ENCODE measurements around the gene ARID1B. TPM values are rescaled to one million over a fixed set of nuclear protein-coding genes. Genes with fewer than 3 reads are reported as not detected.

Gene ARID1B
- total and polyA plus RNA-seq, 8 donors: 16.2 to 68.0 (median 42.5) TPM

DNA sequence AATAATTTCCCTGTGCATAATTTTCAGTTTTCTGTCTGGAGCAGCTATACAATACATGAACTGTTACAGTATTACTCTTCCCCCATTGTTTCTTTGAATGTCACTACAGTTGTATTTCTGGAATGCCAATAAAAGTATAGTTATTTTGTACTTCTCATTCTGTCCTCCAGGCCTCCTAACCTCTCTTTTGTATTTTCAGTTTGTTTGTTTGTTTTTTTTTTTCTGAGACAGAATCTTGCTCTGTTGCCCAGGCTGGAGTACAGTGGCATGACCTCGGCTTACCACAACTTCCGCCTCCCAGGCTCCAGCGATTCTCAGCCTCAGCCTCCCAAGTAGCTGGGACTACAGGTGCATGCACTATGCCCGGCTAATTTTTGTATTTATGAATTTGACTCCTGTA lies 16.8 kb upstream of the ARID1B start:
- intact Hi-C loops (cut with DNase I): no loop called here
- H3K4me3 ChIP-seq: no peak overlapping the region
- DNase-seq (no peak), FAIRE-seq (no peak), ATAC-seq (no peak)
- H3K4me1 ChIP-seq: no peaks in the 10 kb centered on the region
- WGBS, 2 donors: 86 to 93% methylated on average over 4 of the region's 4 CpGs
- TF ChIP-seq, protein P1, sequence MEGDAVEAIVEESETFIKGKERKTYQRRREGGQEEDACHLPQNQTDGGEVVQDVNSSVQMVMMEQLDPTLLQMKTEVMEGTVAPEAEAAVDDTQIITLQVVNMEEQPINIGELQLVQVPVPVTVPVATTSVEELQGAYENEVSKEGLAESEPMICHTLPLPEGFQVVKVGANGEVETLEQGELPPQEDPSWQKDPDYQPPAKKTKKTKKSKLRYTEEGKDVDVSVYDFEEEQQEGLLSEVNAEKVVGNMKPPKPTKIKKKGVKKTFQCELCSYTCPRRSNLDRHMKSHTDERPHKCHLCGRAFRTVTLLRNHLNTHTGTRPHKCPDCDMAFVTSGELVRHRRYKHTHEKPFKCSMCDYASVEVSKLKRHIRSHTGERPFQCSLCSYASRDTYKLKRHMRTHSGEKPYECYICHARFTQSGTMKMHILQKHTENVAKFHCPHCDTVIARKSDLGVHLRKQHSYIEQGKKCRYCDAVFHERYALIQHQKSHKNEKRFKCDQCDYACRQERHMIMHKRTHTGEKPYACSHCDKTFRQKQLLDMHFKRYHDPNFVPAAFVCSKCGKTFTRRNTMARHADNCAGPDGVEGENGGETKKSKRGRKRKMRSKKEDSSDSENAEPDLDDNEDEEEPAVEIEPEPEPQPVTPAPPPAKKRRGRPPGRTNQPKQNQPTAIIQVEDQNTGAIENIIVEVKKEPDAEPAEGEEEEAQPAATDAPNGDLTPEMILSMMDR (IDR thresholded peaks at IDR 0.05): no peak
- no peak overlapping the region for H3K27ac ChIP-seq
- no peaks in the 10 kb centered on the region for H3K36me3 ChIP-seq
- no peaks in the 10 kb centered on the region for H3K9me3 ChIP-seq
- no peaks in the 10 kb centered on the region for H3K27me3 ChIP-seq

DNA sequence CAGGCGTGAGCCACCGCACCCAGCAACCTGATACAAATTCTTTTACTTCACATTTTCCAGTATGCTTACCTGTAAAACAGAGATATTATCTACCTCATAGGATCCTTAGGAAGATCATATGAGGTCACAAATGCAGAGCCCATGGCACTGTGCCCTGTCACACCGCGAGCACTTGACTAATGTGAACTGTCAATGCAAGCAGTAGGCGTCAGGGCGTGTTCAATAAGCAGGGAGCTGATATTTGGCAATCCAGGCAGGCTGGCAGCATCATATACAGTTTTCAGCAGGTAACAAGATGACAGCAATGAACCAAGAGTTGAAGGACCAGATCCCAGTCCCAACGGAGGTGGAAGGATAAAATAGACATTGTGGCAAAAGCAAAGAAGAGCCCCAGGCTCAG lies 14.6 kb upstream of the ARID1B start:
- DNase-seq (no peak), ATAC-seq (no peak), FAIRE-seq (no peak)
- intact Hi-C loops (cut with DNase I): no loop called here
- Histone ChIP-seq H3K27ac (no peak overlapping the region), H3K4me3 (no peak overlapping the region), H3K36me3 (no peaks in the 10 kb centered on the region), H3K9me3 (no peaks in the 10 kb centered on the region), H3K27me3 (no peaks in the 10 kb centered on the region), H3K4me1 (no peaks in the 10 kb centered on the region)
- TF ChIP-seq, protein P1 (IDR thresholded peaks at IDR 0.05): no peak
- WGBS, 2 donors: 77 to 84% methylated on average over 7 of the region's 7 CpGs

DNA sequence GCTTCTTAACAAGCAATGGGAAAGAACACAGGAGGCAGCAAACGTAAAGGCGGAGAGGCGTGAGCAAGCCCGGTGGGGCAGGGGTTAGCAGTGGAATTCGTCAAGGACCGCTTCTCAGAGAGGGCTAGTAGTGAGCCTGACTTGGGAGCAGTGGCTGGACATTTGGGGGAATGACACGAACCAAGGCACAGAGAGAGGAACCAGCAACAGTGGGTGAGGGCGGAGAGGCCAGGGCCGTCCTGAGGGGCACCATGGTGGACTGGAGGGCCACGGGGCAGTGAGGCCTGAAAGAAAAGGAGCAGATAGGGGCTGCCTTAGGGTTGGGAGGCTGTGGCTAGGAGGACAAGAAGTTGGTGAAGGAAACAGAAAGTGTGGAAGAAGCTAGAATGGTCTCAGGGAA lies 12.1 kb upstream of the ARID1B start:
- FAIRE-seq (no peak), ATAC-seq (no peak), DNase-seq (no peak)
- Histone ChIP-seq H3K4me3 (no peak overlapping the region), H3K27ac (no peak overlapping the region), H3K36me3 (no peaks in the 10 kb centered on the region), H3K9me3 (no peaks in the 10 kb centered on the region), H3K27me3 (no peaks in the 10 kb centered on the region), H3K4me1 (no peaks in the 10 kb centered on the region)
- 93 to 98% methylated on average over 10 of the region's 10 CpGs for WGBS, 2 donors
- intact Hi-C loops (cut with DNase I): no loop called here
- TF ChIP-seq, protein P1 (IDR thresholded peaks at IDR 0.05): no peak

DNA sequence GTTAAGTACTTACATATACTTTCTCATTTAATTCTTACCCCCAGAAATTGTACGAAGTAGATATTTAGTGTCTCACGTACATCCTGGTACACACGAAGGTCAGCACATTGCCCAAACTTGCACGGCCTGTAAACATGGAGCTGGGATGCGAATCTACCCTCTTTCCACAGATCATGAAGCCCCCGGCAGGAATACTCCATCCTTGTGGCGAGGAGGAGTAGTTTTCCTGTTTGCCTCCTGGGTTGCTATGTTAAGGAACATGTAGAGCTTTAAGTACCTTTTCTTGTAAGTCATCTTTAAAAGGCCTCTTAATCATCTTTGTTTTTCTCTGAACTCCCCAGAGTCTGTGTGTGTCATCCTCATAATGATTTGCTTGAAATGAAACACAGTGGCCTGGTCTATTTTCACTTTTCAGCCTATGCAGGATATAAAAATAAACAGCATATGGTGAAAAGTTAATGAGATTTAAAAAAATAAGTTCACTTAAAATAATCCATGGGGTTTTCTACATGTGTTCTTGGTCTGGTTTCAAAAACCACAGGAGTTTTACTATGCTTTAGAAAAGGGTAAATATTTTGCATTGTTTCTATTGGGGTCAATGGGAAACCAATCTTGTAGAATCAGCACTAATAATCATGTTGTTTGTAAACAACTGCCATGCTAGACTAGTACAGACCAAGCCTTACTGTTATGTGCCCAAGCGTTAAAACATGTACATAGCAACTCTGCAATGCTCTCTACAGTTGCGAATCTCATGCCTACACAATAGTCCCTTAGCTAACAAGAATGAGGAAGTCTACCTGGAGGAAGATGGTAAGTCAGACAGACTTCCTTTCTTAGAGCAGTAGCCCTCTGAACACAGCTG lies 9.3 kb upstream of the ARID1B start:
- Histone ChIP-seq H3K36me3 (no peaks in the 10 kb centered on the region), H3K27ac (no peak overlapping the region), H3K9me3 (no peaks in the 10 kb centered on the region), H3K4me3 (no peak overlapping the region), H3K4me1 (no peaks in the 10 kb centered on the region), H3K27me3 (no peaks in the 10 kb centered on the region)
- no peak for ATAC-seq
- DNase-seq: no peak
- 84 to 90% methylated on average over 9 of the region's 9 CpGs for WGBS, 2 donors
- FAIRE-seq: no peak
- TF ChIP-seq, protein P1 (IDR thresholded peaks at IDR 0.05): no peak
- intact Hi-C loops (cut with DNase I): no loop called here

DNA sequence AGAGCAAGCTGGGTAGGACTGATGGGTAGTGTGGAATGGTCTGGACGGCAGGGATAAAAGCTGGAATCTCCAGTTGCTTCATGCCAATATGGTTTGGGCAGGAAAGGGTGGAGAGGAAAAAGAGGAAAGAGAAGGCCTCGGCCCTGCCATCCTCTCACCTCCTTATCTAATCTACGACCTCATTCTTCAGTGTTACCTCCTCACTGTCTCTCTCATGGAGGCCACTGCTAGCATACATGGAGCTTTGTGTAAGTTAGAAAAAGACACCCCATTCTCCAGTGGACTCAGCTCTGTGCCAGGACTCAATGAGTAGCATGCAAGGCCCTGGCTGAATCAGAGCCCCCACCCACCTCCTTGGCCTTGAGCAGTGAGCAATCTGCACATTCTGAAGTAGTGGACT lies 6.1 kb upstream of the ARID1B start:
- WGBS, 2 donors: 44 to 57% methylated on average over 3 of the region's 3 CpGs
- Histone ChIP-seq H3K9me3 (no peaks in the 10 kb centered on the region), H3K36me3 (no peaks in the 10 kb centered on the region), H3K4me3 (no peak overlapping the region), H3K4me1 (peaks cover 1 to 13% (median 6%) of the 10 kb centered on the region in 3 donors), H3K27ac (no peak overlapping the region), H3K27me3 (no peaks in the 10 kb centered on the region)
- DNase-seq: no peak
- intact Hi-C loops (cut with DNase I): loop anchor here in 1 of 3 donors (10.0 kb wide), 2 partner anchors 86 to 206 kb away; no protein-coding TSS in a partner anchor
- TF ChIP-seq, protein P1 (IDR thresholded peaks at IDR 0.05): no peak
- no peak for ATAC-seq
- no peak for FAIRE-seq

Data from pancreas (tissue), 10 donors.